Liver (tissue), 9 donors: ENCODE data around the gene PEAK1. TPM values are rescaled to one million over a fixed set of nuclear protein-coding genes. Genes with fewer than 3 reads are reported as not detected.

ENCODE experiments used
- DNase-seq: peaks from one replicate; pipeline ENCODE4 v3.0.0-alpha.2; 2017; ENCODE audit warnings: low spot score
- H3K27ac ChIP-seq, 2 donors: one replicate each; pipeline ENCODE4 v1.7.0; 2013; ENCODE audit warnings: inconsistent platforms in 2 of 2, low read length in 2 of 2, control low read depth in 1 of 2, low read depth in 1 of 2, mild to moderate bottlenecking in 1 of 2
- H3K27me3 ChIP-seq, 4 donors: one replicate each; pipeline versions ENCODE4 v1.6.1 to v1.7.0; 2013; ENCODE audit warnings: low read length in 3 of 4, inconsistent platforms in 1 of 4, mild to moderate bottlenecking in 1 of 4, moderate library complexity in 1 of 4; ENCODE audit not compliant: control insufficient read depth in 4 of 4, insufficient read depth in 4 of 4
- H3K36me3 ChIP-seq, 4 donors: one replicate each; pipeline versions ENCODE4 v1.6.1 to v1.7.0; 2013; ENCODE audit warnings: low read length in 3 of 4, mild to moderate bottlenecking in 3 of 4, low read depth in 1 of 4, moderate library complexity in 1 of 4; ENCODE audit not compliant: control insufficient read depth in 4 of 4, insufficient read depth in 3 of 4
- H3K4me1 ChIP-seq, 4 donors: one replicate each; pipeline versions ENCODE4 v1.6.1 to v1.7.0; 2013; ENCODE audit warnings: low read length in 3 of 4, mild to moderate bottlenecking in 3 of 4, moderate library complexity in 1 of 4; ENCODE audit not compliant: control insufficient read depth in 4 of 4, insufficient read depth in 4 of 4
- H3K4me3 ChIP-seq, 3 donors: one replicate each; pipeline versions ENCODE4 v1.6.1 to v1.7.0; 2013; ENCODE audit warnings: low read length in 3 of 3, control low read depth in 1 of 3, low read depth in 1 of 3, mild to moderate bottlenecking in 1 of 3
- H3K9ac ChIP-seq, 2 donors: one replicate each; pipeline ENCODE4 v1.7.0; 2013; ENCODE audit warnings: low read length in 2 of 2, mild to moderate bottlenecking in 2 of 2, moderate library complexity in 2 of 2, control low read depth in 1 of 2, low read depth in 1 of 2
- H3K9me3 ChIP-seq, 4 donors: one replicate each; pipeline versions ENCODE4 v1.6.1 to v1.7.0; 2013; ENCODE audit warnings: low read length in 3 of 4; ENCODE audit not compliant: control insufficient read depth in 4 of 4
- EGR1 ChIP-seq, 2 donors: IDR thresholded peaks; 2 replicates each; pipeline ENCODE4 v1.6.1; 2016 to 2018; ENCODE audit warnings: antibody characterized with exemption in 2 of 2, low read depth in 2 of 2
- FOXA1 ChIP-seq: IDR thresholded peaks from 2 replicates; pipeline ENCODE4 v1.6.1; 2016; ENCODE audit warnings: antibody characterized with exemption
- FOXA2 ChIP-seq: IDR thresholded peaks from 2 replicates; pipeline ENCODE4 v1.6.1; 2016; ENCODE audit warnings: antibody characterized with exemption
- GABPA ChIP-seq, 2 donors: IDR thresholded peaks in 1 of 2; conservative IDR thresholded peaks in 1 of 2; 2 replicates each; pipeline ENCODE4 v1.6.1; 2016; ENCODE audit warnings: antibody characterized with exemption in 2 of 2, mild to moderate bottlenecking in 1 of 2, moderate library complexity in 1 of 2
- HNF4A ChIP-seq, 2 donors: conservative IDR thresholded peaks; 2 replicates each; pipeline ENCODE4 v1.6.1; 2016; ENCODE audit warnings: antibody characterized with exemption in 2 of 2, mild to moderate bottlenecking in 2 of 2
- HNF4G ChIP-seq: IDR thresholded peaks from 2 replicates; pipeline ENCODE4 v1.6.1; 2016; ENCODE audit warnings: antibody characterized with exemption
- JUND ChIP-seq, 2 donors: IDR thresholded peaks; 2 replicates each; pipeline ENCODE4 v1.6.1; 2016; ENCODE audit warnings: antibody characterized with exemption in 2 of 2
- NR2F2 ChIP-seq: IDR thresholded peaks from 2 replicates; pipeline ENCODE4 v1.6.1; 2016; ENCODE audit warnings: antibody characterized with exemption
- RAD21 ChIP-seq, 2 donors: IDR thresholded peaks; 2 replicates each; pipeline ENCODE4 v1.6.1; 2016; ENCODE audit warnings: antibody characterized with exemption in 2 of 2, mild to moderate bottlenecking in 2 of 2
- RXRA ChIP-seq, 2 donors: IDR thresholded peaks; 2 replicates each; pipeline ENCODE4 v1.6.1; 2017 to 2018; ENCODE audit warnings: antibody characterized with exemption in 2 of 2, mild to moderate bottlenecking in 1 of 2
- TAF1 ChIP-seq: conservative IDR thresholded peaks from 2 replicates; pipeline ENCODE4 v1.6.1; 2016; ENCODE audit warnings: antibody characterized with exemption, mild to moderate bottlenecking
- YY1 ChIP-seq: IDR thresholded peaks from 2 replicates; pipeline ENCODE4 v1.6.1; 2016; ENCODE audit warnings: antibody characterized with exemption, mild to moderate bottlenecking
- WGBS: extraction: QIAGEN DNeasy Blood & Tissue Kit; methylation state at CpG from one replicate; pipeline ENCODE4 v1.1.7; 2013; 5-methylcytosine and 5-hydroxymethylcytosine counted together
- polyA plus RNA-seq, 2 donors: library from polyadenylated mRNA; stranded (reverse) in 1 of 2; unstranded in 1 of 2; fragments of 200-250 nt in 1 of 2; fragments of >200 nt in 1 of 2; fragmentation: Nextera tagmentation in 1 of 2; extraction: Ambion mirVana in 1 of 2; gene quantifications; one replicate each; pipeline versions ENCODE4 v1.2.1 to v1.2.3, GENCODE V29; 2013 to 2015
- total RNA-seq, 2 donors: library from RNA; depleted of rRNA; stranded (reverse); fragments of >200 nt; gene quantifications; one replicate each; pipeline ENCODE4 v1.2.3, GENCODE V29; 2014
- TF ChIP-seq, protein P1 (sequence below): IDR thresholded peaks from 2 replicates; pipeline ENCODE4 v1.6.1; 2016; ENCODE audit warnings: antibody characterized with exemption, mild to moderate bottlenecking
- TF ChIP-seq, protein P2 (sequence below): IDR thresholded peaks from 2 replicates; pipeline ENCODE4 v1.6.1; 2016; ENCODE audit warnings: antibody characterized with exemption
- donor health status: healthy.
- donor health status: healthy.
- donor health status: healthy.
- donor health status: healthy.
- donor health status: healthy.

The PEAK1 gene
- total and polyA plus RNA-seq, 4 donors = 1.8 to 14.9 (median 5.8) TPM

DNA sequence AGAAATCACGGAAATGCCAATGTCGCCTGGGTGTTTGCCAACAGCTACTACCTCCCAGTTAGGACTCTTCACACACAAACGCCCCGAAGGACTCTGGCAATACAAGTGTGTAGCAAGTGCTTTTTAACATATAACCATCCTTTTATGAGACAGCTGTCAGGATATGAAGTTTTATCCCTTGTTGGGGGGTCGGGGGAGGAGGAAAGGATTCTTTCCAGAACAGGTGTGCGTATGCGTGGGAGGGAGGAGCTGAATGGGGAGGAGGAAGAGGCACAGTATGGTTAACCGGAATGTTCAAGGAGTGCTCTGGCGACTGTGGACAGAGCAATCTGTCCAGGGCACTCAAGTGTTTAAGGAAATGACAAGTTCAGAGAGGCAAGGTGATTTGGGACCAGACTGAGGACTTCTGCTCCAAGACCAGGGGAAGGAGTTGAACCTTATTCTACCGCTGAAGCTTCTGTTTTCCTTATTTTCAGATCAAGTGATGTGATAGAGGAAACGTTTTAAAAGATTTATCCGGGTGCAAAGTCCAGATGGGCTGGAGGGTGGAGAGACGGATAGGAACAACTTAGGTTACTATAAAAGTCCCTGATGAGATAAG, 350.3 kb downstream of the PEAK1 start:
- WGBS = 40% methylated on average over 13 of the region's 13 CpGs
- Histone ChIP-seq H3K9me3 (no peaks in the 10 kb centered on the region), H3K27ac (peak overlapping the region; percentile 69 to 79), H3K4me3 (peak overlapping the region; percentile 87 to 94 (median 90)), H3K9ac (peak overlapping the region; percentile 2 to 13), H3K4me1 (peaks cover 3 to 35% (median 17%) of the 10 kb centered on the region in 4 donors), H3K36me3 (no peaks in the 10 kb centered on the region), H3K27me3 (no peaks in the 10 kb centered on the region)
- no peak for DNase-seq
- TF ChIP-seq, protein P1, sequence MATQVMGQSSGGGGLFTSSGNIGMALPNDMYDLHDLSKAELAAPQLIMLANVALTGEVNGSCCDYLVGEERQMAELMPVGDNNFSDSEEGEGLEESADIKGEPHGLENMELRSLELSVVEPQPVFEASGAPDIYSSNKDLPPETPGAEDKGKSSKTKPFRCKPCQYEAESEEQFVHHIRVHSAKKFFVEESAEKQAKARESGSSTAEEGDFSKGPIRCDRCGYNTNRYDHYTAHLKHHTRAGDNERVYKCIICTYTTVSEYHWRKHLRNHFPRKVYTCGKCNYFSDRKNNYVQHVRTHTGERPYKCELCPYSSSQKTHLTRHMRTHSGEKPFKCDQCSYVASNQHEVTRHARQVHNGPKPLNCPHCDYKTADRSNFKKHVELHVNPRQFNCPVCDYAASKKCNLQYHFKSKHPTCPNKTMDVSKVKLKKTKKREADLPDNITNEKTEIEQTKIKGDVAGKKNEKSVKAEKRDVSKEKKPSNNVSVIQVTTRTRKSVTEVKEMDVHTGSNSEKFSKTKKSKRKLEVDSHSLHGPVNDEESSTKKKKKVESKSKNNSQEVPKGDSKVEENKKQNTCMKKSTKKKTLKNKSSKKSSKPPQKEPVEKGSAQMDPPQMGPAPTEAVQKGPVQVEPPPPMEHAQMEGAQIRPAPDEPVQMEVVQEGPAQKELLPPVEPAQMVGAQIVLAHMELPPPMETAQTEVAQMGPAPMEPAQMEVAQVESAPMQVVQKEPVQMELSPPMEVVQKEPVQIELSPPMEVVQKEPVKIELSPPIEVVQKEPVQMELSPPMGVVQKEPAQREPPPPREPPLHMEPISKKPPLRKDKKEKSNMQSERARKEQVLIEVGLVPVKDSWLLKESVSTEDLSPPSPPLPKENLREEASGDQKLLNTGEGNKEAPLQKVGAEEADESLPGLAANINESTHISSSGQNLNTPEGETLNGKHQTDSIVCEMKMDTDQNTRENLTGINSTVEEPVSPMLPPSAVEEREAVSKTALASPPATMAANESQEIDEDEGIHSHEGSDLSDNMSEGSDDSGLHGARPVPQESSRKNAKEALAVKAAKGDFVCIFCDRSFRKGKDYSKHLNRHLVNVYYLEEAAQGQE = no peak
- TF ChIP-seq HNF4A (conservative IDR thresholded peaks at IDR 0.05) = peak in 1 of 2 donors; percentile 11

DNA sequence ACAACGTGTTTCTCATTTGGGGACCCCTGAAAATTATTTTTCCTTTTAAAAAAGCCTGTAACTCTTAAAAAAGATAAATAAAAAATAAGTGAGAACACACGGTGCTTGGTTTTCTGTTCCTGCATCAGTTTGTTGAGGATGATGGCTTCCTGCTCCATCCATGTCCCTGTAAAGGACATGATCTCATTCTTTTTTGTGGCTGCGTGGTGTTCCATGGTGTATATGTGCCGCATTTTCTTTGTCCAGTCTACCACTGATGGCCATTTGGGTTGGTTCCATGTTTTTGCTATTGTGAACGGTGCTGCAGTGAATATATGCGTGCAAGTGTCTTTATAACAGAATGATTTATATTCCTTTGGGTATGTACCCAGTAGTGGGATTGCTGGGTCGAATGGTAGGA, 351.3 kb downstream of the PEAK1 start:
- H3K9ac ChIP-seq = no peak overlapping the region
- 89% methylated on average over 7 of the region's 7 CpGs for WGBS
- H3K4me3 ChIP-seq = no peak overlapping the region
- no peaks in the 10 kb centered on the region for H3K36me3 ChIP-seq
- H3K27ac ChIP-seq = no peak overlapping the region
- no peaks in the 10 kb centered on the region for H3K9me3 ChIP-seq
- no peak for TF ChIP-seq RAD21 (IDR thresholded peaks at IDR 0.05)
- TF ChIP-seq RXRA (IDR thresholded peaks at IDR 0.05) = no peak
- TF ChIP-seq NR2F2 = no peak
- TF ChIP-seq GABPA (IDR thresholded peaks at IDR 0.05 in 1 of 2, conservative IDR thresholded peaks at IDR 0.05 in 1 of 2) = no peak
- TF ChIP-seq TAF1 = no peak
- no peak for TF ChIP-seq FOXA1
- TF ChIP-seq, protein P1 = no peak
- TF ChIP-seq HNF4G = no peak
- TF ChIP-seq, protein P2, sequence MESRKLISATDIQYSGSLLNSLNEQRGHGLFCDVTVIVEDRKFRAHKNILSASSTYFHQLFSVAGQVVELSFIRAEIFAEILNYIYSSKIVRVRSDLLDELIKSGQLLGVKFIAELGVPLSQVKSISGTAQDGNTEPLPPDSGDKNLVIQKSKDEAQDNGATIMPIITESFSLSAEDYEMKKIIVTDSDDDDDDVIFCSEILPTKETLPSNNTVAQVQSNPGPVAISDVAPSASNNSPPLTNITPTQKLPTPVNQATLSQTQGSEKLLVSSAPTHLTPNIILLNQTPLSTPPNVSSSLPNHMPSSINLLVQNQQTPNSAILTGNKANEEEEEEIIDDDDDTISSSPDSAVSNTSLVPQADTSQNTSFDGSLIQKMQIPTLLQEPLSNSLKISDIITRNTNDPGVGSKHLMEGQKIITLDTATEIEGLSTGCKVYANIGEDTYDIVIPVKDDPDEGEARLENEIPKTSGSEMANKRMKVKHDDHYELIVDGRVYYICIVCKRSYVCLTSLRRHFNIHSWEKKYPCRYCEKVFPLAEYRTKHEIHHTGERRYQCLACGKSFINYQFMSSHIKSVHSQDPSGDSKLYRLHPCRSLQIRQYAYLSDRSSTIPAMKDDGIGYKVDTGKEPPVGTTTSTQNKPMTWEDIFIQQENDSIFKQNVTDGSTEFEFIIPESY = no peak
- no peak for TF ChIP-seq FOXA2
- TF ChIP-seq EGR1 (IDR thresholded peaks at IDR 0.05; ENCODE audit: low read depth in 2 of 2) = no peak
- no peak for TF ChIP-seq JUND (IDR thresholded peaks at IDR 0.05)
- TF ChIP-seq YY1 = no peak
- no peak for TF ChIP-seq HNF4A (conservative IDR thresholded peaks at IDR 0.05)
- no peak for DNase-seq
- peaks cover 6 to 45% (median 25%) of the 10 kb centered on the region in 4 donors for H3K4me1 ChIP-seq
- no peaks in the 10 kb centered on the region for H3K27me3 ChIP-seq
